Panc1 (cell line): ENCODE data around the gene FRMPD2. TPM values are rescaled to one million over a fixed set of nuclear protein-coding genes. Genes with fewer than 3 reads are reported as not detected.
A peak's percentile ranks its signal among the peaks of the same experiment; 100 is the strongest.

Experiments used
- ATAC-seq: fragments of 200-7000 bp; cut with Tn5 transposase; 2 replicates; pipeline ENCODE4 v1.9.1; 2020; ENCODE audit warnings: mild to moderate bottlenecking, moderate library complexity
- Bru-seq: library from RNA; stranded (reverse); fragments of 400-500 nt; gene quantifications from one replicate; lab custom pipeline; 2021; lab: Mats Ljungman, UMichigan
- BruChase-seq, 2 experiments: library from RNA; stranded (reverse); fragments of 400-500 nt; gene quantifications; one replicate each; lab custom pipeline; 2021; lab: Mats Ljungman, UMichigan
- BruUV-seq: library from RNA; stranded (reverse); fragments of 400-500 nt; replicated peaks from 2 replicates; lab custom pipeline; 2021; lab: Mats Ljungman, UMichigan
- CTCF ChIA-PET: fragments of 300-600 bp; sonication (Branson Sonifier 250); formaldehyde crosslinking; loops from one replicate; lab custom pipeline; 2022; ENCODE audit warnings: antibody characterized with exemption; lab: Charles Lee
- POLR2A ChIA-PET: fragments of 300-600 bp; sonication (Branson Sonifier 250); formaldehyde crosslinking; loops from one replicate; lab custom pipeline; 2022; ENCODE audit warnings: antibody characterized with exemption; lab: Charles Lee
- DNase-seq: peaks from one replicate; pipeline ENCODE4 v3.0.0-alpha.2; 2010; ENCODE audit warnings: low read depth, low spot score
- H3K27ac ChIP-seq: 2 replicates; pipeline ENCODE4 v1.5.1; 2011; ENCODE audit warnings: mild to moderate bottlenecking, low read length, inconsistent platforms
- H3K27me3 ChIP-seq: fragments of 200-500 bp; sonication (Bioruptor generic); 2 replicates; pipeline ENCODE4 v1.6.0; 2014; ENCODE audit warnings: low read length, inconsistent platforms; ENCODE audit not compliant: control insufficient read depth, insufficient read depth
- H3K36me3 ChIP-seq: fragments of 200-500 bp; sonication (Bioruptor generic); 2 replicates; pipeline ENCODE4 v1.5.1; 2014; ENCODE audit warnings: inconsistent platforms, mild to moderate bottlenecking, low read length, moderate library complexity; ENCODE audit not compliant: control insufficient read depth, insufficient read depth
- H3K4me1 ChIP-seq: 2 replicates; pipeline ENCODE4 v1.5.1; 2011; ENCODE audit warnings: inconsistent platforms, mild to moderate bottlenecking, low read length, moderate library complexity; ENCODE audit not compliant: control insufficient read depth, insufficient read depth
- H3K4me3 ChIP-seq, 2 experiments: 2 replicates each; pipeline ENCODE4 v1.5.1; 2011 to 2012; ENCODE audit warnings: low read depth in 2 of 2, low read length in 2 of 2, mild to moderate bottlenecking in 2 of 2, inconsistent platforms in 1 of 2, moderate library complexity in 1 of 2
- H3K9me3 ChIP-seq: fragments of 200-500 bp; sonication (Bioruptor generic); 2 replicates; pipeline ENCODE4 v1.5.1; 2014; ENCODE audit warnings: low read depth, mild to moderate bottlenecking, inconsistent platforms, low read length, moderate library complexity; ENCODE audit not compliant: control insufficient read depth, insufficient read depth
- POLR2AphosphoS5 ChIP-seq: IDR thresholded peaks from 2 replicates; pipeline ENCODE4 v1.6.1; 2012; ENCODE audit warnings: mild to moderate bottlenecking, low read depth, low read length, moderate library complexity
- SIN3A ChIP-seq: IDR thresholded peaks from 2 replicates; pipeline ENCODE4 v1.6.1; 2012; ENCODE audit warnings: low read depth, mild to moderate bottlenecking, low read length, moderate library complexity, borderline replicate concordance; ENCODE audit not compliant: insufficient read depth
- TCF7L2 ChIP-seq: IDR thresholded peaks from 2 replicates; pipeline ENCODE4 v1.6.1; 2011; ENCODE audit warnings: mild to moderate bottlenecking, low read depth, low read length, inconsistent platforms
- in situ Hi-C: cut with HindIII; loops from 2 replicates; pipeline ENCODE4 v1.10.0; 2016; ENCODE audit warnings: low sequenced_read_pairs, low pct_unique_long_range_greater_than_20kb
- intact Hi-C: fragments of 100-400 bp; cut with micrococcal nuclease; formaldehyde crosslinking; loops from one replicate; pipeline ENCODE4 v1.10.0; 2022; ENCODE audit not compliant: unreplicated experiment
- long read RNA-seq: library from polyadenylated mRNA; unstranded; transcript quantifications from one replicate; pipeline ENCODE4 v2.0.0, GENCODE V29; 2021; ENCODE audit not compliant: unreplicated experiment
- polyA plus RNA-seq: library from polyadenylated mRNA; unstranded; fragments of >200 nt; gene quantifications from one replicate; pipeline ENCODE4 v1.2.1, GENCODE V29; 2012; ENCODE audit warnings: missing spikeins; ENCODE audit not compliant: insufficient read length
- total RNA-seq: library from RNA; stranded (reverse); gene quantifications from one replicate; pipeline ENCODE4 v1.2.1, GENCODE V29; 2021; ENCODE audit not compliant: unreplicated experiment
- TF ChIP-seq, protein P1 (sequence below): fragments of 450-650 bp; IDR thresholded peaks from 2 replicates; pipeline ENCODE4 v1.5.1; 2017; ENCODE audit warnings: mild to moderate bottlenecking
- TF ChIP-seq, protein P2 (sequence below), 2 experiments: IDR thresholded peaks; 2 replicates each; pipeline ENCODE4 v1.6.1; 2011 to 2012; ENCODE audit warnings: low read depth in 2 of 2, control low read depth in 1 of 2, low read length in 1 of 2, mild to moderate bottlenecking in 1 of 2, moderate library complexity in 1 of 2; ENCODE audit not compliant: insufficient read depth in 1 of 2

FRMPD2 gene, protein sequence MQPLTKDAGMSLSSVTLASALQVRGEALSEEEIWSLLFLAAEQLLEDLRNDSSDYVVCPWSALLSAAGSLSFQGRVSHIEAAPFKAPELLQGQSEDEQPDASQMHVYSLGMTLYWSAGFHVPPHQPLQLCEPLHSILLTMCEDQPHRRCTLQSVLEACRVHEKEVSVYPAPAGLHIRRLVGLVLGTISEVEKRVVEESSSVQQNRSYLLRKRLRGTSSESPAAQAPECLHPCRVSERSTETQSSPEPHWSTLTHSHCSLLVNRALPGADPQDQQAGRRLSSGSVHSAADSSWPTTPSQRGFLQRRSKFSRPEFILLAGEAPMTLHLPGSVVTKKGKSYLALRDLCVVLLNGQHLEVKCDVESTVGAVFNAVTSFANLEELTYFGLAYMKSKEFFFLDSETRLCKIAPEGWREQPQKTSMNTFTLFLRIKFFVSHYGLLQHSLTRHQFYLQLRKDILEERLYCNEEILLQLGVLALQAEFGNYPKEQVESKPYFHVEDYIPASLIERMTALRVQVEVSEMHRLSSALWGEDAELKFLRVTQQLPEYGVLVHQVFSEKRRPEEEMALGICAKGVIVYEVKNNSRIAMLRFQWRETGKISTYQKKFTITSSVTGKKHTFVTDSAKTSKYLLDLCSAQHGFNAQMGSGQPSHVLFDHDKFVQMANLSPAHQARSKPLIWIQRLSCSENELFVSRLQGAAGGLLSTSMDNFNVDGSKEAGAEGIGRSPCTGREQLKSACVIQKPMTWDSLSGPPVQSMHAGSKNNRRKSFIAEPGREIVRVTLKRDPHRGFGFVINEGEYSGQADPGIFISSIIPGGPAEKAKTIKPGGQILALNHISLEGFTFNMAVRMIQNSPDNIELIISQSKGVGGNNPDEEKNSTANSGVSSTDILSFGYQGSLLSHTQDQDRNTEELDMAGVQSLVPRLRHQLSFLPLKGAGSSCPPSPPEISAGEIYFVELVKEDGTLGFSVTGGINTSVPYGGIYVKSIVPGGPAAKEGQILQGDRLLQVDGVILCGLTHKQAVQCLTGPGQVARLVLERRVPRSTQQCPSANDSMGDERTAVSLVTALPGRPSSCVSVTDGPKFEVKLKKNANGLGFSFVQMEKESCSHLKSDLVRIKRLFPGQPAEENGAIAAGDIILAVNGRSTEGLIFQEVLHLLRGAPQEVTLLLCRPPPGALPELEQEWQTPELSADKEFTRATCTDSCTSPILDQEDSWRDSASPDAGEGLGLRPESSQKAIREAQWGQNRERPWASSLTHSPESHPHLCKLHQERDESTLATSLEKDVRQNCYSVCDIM (N-terminal part only)
- total RNA-seq (not detected), Bru-seq, nascent RNA (percentile 6 among the genes with signal in this experiment), BruChase-seq, experiment 1, labeled RNA remaining after a 2-hour chase (percentile 7 among the genes with signal in this experiment), BruChase-seq, experiment 2, labeled RNA remaining after a 6-hour chase (percentile 7 among the genes with signal in this experiment)
- polyA plus RNA-seq = not detected
- long read RNA-seq = 0 reads

DNA sequence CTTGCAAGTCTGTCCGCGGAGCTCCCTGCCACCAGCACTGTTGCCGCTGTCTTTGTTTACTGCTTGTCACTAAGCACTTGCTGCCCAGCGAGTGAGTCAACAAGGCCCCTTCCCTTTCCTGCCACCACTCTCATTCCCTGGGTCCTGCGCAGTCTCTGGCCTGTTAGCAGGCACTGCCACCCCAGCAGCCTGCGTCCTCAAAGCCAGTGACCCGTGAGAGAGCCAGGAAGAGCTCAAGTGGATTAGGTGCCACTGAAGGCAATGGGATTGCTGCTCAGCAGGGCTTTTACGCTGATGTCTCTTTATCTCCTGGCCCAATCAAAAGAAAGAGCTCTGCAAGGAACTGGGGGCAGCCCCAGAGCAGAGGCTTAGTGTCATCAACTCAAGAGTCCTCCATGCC is at the start of gene FRMPD2:
TSS of gene FRMPD2 (minus strand) at position 61 of the 400 bp plus-strand sequence. CDS start 129 bp downstream, outside the sequence.
- H3K27ac ChIP-seq = no peak within 1 kb of the TSS

DNA sequence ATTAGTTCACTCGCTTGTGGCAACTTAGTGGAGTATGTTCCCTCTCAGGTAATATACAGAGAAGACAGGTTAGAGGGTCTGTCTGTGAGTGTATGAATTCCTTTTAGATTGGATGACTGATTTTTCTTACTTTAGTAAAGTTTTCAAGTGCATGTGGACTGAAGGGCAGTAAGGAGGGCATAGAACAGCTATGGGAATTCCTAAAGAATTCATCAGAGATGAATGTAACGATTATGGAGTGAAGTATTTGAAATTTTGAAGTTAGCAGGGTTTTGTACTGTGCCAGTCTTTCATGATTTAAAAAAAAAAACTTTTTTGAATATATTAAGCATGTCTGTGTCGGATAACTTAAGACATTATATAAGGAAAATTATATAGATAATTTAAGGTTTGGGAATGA is 47.5 kb upstream of the FRMPD2 start:
- Histone ChIP-seq H3K27me3 (no peaks in the 10 kb centered on the region), H3K4me3 (no peak overlapping the region), H3K9me3 (no peaks in the 10 kb centered on the region), H3K27ac (no peak overlapping the region), H3K36me3 (no peaks in the 10 kb centered on the region), H3K4me1 (no peaks in the 10 kb centered on the region)
- TF ChIP-seq SIN3A (no peak), POLR2AphosphoS5 (no peak), TCF7L2 (no peak)
- TF ChIP-seq, protein P1, sequence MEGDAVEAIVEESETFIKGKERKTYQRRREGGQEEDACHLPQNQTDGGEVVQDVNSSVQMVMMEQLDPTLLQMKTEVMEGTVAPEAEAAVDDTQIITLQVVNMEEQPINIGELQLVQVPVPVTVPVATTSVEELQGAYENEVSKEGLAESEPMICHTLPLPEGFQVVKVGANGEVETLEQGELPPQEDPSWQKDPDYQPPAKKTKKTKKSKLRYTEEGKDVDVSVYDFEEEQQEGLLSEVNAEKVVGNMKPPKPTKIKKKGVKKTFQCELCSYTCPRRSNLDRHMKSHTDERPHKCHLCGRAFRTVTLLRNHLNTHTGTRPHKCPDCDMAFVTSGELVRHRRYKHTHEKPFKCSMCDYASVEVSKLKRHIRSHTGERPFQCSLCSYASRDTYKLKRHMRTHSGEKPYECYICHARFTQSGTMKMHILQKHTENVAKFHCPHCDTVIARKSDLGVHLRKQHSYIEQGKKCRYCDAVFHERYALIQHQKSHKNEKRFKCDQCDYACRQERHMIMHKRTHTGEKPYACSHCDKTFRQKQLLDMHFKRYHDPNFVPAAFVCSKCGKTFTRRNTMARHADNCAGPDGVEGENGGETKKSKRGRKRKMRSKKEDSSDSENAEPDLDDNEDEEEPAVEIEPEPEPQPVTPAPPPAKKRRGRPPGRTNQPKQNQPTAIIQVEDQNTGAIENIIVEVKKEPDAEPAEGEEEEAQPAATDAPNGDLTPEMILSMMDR = no peak
- TF ChIP-seq, protein P2, sequence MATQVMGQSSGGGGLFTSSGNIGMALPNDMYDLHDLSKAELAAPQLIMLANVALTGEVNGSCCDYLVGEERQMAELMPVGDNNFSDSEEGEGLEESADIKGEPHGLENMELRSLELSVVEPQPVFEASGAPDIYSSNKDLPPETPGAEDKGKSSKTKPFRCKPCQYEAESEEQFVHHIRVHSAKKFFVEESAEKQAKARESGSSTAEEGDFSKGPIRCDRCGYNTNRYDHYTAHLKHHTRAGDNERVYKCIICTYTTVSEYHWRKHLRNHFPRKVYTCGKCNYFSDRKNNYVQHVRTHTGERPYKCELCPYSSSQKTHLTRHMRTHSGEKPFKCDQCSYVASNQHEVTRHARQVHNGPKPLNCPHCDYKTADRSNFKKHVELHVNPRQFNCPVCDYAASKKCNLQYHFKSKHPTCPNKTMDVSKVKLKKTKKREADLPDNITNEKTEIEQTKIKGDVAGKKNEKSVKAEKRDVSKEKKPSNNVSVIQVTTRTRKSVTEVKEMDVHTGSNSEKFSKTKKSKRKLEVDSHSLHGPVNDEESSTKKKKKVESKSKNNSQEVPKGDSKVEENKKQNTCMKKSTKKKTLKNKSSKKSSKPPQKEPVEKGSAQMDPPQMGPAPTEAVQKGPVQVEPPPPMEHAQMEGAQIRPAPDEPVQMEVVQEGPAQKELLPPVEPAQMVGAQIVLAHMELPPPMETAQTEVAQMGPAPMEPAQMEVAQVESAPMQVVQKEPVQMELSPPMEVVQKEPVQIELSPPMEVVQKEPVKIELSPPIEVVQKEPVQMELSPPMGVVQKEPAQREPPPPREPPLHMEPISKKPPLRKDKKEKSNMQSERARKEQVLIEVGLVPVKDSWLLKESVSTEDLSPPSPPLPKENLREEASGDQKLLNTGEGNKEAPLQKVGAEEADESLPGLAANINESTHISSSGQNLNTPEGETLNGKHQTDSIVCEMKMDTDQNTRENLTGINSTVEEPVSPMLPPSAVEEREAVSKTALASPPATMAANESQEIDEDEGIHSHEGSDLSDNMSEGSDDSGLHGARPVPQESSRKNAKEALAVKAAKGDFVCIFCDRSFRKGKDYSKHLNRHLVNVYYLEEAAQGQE (IDR thresholded peaks at IDR 0.05; ENCODE audit: insufficient read depth in 1 of 2, low read depth in 2 of 2, low read length in 1 of 2) = no peak
- ATAC-seq (no peak), DNase-seq (no peak)
- ChIA-PET POLR2A (no interaction called here), CTCF (interaction anchor here (0.6 kb wide), 1 partner anchor 32 kb away, joined by 3 read pairs; no protein-coding TSS in a partner anchor)
- in situ Hi-C loops = no loop called here
- intact Hi-C loops = no loop called here
- no TSS peak for BruUV-seq

More for the DNA sequence above, at the start of gene FRMPD2:
- Histone ChIP-seq H3K4me1 (no peaks in the 10 kb centered on the region), H3K4me3 (no peak within 1 kb of the TSS), H3K9me3 (no peaks in the 10 kb centered on the region), H3K36me3 (no peaks in the 10 kb centered on the region), H3K27me3 (0 out of 2 replicates have a peak, but pooled peaks cover 2% of the 10 kb centered on the region)
- in situ Hi-C loops = no loop called here
- no TSS peak for BruUV-seq
- intact Hi-C loops = no loop called here
- TF ChIP-seq, protein P1 = no peak
- ATAC-seq (no peak), DNase-seq (no peak)
- POLR2A ChIA-PET = no interaction called here
- CTCF ChIA-PET = no interaction called here
